Tibial artery (tissue), 4 donors: Measurements from ENCODE around the gene SLC35B4.

ENCODE experiments used
- DNase-seq, 2 donors: peaks; one replicate each; pipeline ENCODE4 v3.0.0-alpha.2; 2019
- H3K27ac ChIP-seq, 2 donors: fragments of 200-600 bp; sonication (generic) in 1 of 2; 1 replicate in 1 of 2; 2 replicates in 1 of 2; pipeline ENCODE4 v1.5.1; 2018 to 2019; ENCODE audit warnings: mild to moderate bottlenecking in 1 of 2
- H3K27me3 ChIP-seq, 2 donors: fragments of 200-600 bp; sonication (generic) in 1 of 2; one replicate each; pipeline versions ENCODE4 v1.5.1 to v1.6.0; 2016 to 2019
- H3K36me3 ChIP-seq, 3 donors: fragments of 200-600 bp; sonication (generic) in 2 of 3; one replicate each; pipeline ENCODE4 v1.5.1; 2016 to 2019; ENCODE audit warnings: mild to moderate bottlenecking in 2 of 3
- H3K4me1 ChIP-seq, 4 donors: fragments of 200-600 bp; sonication (generic) in 2 of 4; 1 replicate in 3 of 4; 2 replicates in 1 of 4; pipeline ENCODE4 v1.5.1; 2016 to 2019
- H3K4me3 ChIP-seq, 2 donors: fragments of 200-600 bp; sonication (generic) in 1 of 2; 1 replicate in 1 of 2; 2 replicates in 1 of 2; pipeline ENCODE4 v1.5.1; 2018 to 2019; ENCODE audit warnings: mild to moderate bottlenecking in 2 of 2
- H3K9me3 ChIP-seq, 3 donors: fragments of 200-600 bp; sonication (generic) in 1 of 3; one replicate each; pipeline ENCODE4 v1.5.1; 2016 to 2019
- intact Hi-C: fragments of 100-400 bp; cut with DNase I; formaldehyde crosslinking; loops from one replicate; pipeline ENCODE4 v1.15.0; 2023; ENCODE audit warnings: low total_unique reads
- TF ChIP-seq, protein P1 (sequence below), 2 experiments: fragments of 200-600 bp in 1 of 2; fragments of 450-650 bp in 1 of 2; IDR thresholded peaks; one replicate each; pipeline ENCODE4 v1.5.1; 2017 to 2019; ENCODE audit warnings: antibody characterized with exemption in 2 of 2, mild to moderate bottlenecking in 1 of 2, moderate library complexity in 1 of 2

Gene SLC35B4

GRCh38 chr7:134289841-134290240, 26.9 kb downstream of the SLC35B4 start:
- TF ChIP-seq, protein P1, sequence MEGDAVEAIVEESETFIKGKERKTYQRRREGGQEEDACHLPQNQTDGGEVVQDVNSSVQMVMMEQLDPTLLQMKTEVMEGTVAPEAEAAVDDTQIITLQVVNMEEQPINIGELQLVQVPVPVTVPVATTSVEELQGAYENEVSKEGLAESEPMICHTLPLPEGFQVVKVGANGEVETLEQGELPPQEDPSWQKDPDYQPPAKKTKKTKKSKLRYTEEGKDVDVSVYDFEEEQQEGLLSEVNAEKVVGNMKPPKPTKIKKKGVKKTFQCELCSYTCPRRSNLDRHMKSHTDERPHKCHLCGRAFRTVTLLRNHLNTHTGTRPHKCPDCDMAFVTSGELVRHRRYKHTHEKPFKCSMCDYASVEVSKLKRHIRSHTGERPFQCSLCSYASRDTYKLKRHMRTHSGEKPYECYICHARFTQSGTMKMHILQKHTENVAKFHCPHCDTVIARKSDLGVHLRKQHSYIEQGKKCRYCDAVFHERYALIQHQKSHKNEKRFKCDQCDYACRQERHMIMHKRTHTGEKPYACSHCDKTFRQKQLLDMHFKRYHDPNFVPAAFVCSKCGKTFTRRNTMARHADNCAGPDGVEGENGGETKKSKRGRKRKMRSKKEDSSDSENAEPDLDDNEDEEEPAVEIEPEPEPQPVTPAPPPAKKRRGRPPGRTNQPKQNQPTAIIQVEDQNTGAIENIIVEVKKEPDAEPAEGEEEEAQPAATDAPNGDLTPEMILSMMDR (IDR thresholded peaks at IDR 0.05) = no peak
- Histone ChIP-seq H3K4me1 (peaks cover 0 to 14% (median 2%) of the 10 kb centered on the region in 4 donors), H3K36me3 (peaks cover 11 to 22% (median 11%) of the 10 kb centered on the region in 3 donors), H3K4me3 (no peak overlapping the region), H3K9me3 (no peaks in the 10 kb centered on the region), H3K27ac (no peak overlapping the region), H3K27me3 (no peaks in the 10 kb centered on the region)
- no peak for DNase-seq
- intact Hi-C loops = no loop called here

GRCh38 chr7:134289423-134289822, 27.3 kb downstream of the SLC35B4 start:
- intact Hi-C loops = no loop called here
- TF ChIP-seq, protein P1 (IDR thresholded peaks at IDR 0.05) = no peak
- no peaks in the 10 kb centered on the region for H3K9me3 ChIP-seq
- no peak overlapping the region for H3K4me3 ChIP-seq
- DNase-seq = no peak
- no peaks in the 10 kb centered on the region for H3K27me3 ChIP-seq
- no peak overlapping the region for H3K27ac ChIP-seq
- H3K36me3 ChIP-seq = peaks cover 6 to 18% (median 7%) of the 10 kb centered on the region in 3 donors
- peaks cover 0 to 14% (median 2%) of the 10 kb centered on the region in 4 donors for H3K4me1 ChIP-seq

DNA sequence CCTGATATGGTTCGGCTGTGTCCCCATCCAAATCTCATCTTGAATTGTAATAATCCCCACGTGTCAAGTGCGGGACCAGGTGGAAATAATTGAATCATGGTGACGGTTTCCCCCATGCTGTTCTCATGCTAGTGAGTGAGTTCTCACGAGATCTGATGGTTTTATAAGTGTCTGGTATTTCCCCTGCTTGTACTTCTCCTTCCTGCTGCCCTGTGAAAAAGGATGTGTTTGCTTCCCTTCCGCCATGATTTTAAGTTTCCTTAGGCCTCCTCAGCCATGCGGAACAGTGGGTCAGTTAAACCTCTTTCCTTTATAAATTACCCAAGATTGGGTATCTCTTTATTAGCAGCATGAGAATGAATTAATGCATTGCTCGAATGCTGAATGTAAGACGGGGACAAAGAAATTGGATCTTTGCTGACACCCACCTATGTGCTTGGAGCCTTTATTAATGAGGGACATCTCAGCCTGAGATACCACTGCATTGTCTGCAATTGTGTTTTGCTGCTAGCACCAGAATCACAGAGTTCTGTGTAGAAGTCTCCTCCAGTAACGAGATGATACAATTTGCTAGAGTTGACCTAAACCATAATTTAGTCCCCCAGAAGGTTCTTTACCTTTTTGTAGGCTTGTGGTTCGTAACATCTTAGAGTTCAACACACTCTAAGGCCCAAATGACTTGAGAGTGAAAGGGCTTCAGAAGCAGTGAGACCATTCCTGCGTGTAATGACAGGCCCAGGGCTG, 28.6 kb downstream of the SLC35B4 start:
- H3K4me3 ChIP-seq = no peak overlapping the region
- peaks cover 0 to 9% of the 10 kb centered on the region in 2 donors for H3K27me3 ChIP-seq
- H3K27ac ChIP-seq = no peak overlapping the region
- peaks cover 0 to 4% (median 0%) of the 10 kb centered on the region in 3 donors for H3K36me3 ChIP-seq
- intact Hi-C loops = no loop called here
- peaks cover 0 to 14% (median 2%) of the 10 kb centered on the region in 4 donors for H3K4me1 ChIP-seq
- TF ChIP-seq, protein P1 (IDR thresholded peaks at IDR 0.05) = no peak
- DNase-seq = no peak
- no peaks in the 10 kb centered on the region for H3K9me3 ChIP-seq

- H3K4me3 ChIP-seq = no peak overlapping the region
- no peaks in the 10 kb centered on the region for H3K36me3 ChIP-seq
- TF ChIP-seq, protein P1 (IDR thresholded peaks at IDR 0.05) = no peak
- H3K27ac ChIP-seq = no peak overlapping the region
- no peak for DNase-seq
- H3K4me1 ChIP-seq = peaks cover 0 to 13% (median 1%) of the 10 kb centered on the region in 4 donors
- intact Hi-C loops = no loop called here
- peaks cover 0 to 13% of the 10 kb centered on the region in 2 donors for H3K27me3 ChIP-seq
- H3K9me3 ChIP-seq = no peaks in the 10 kb centered on the region
Measured at GRCh38 chr7:134284952-134285351, 31.8 kb downstream of the SLC35B4 start.

- Histone ChIP-seq H3K36me3 (no peaks in the 10 kb centered on the region), H3K4me3 (no peak overlapping the region), H3K4me1 (peaks cover 0 to 3% (median 0%) of the 10 kb centered on the region in 4 donors), H3K27ac (no peak overlapping the region), H3K27me3 (peaks cover 0 to 13% of the 10 kb centered on the region in 2 donors), H3K9me3 (no peaks in the 10 kb centered on the region)
- intact Hi-C loops = no loop called here
- TF ChIP-seq, protein P1 (IDR thresholded peaks at IDR 0.05) = no peak
- DNase-seq = no peak
Measured at GRCh38 chr7:134284011-134284410, 32.7 kb downstream of the SLC35B4 start.
